GM23338 (cell line): ENCODE measurements around the gene STX8.

Experiments
- POLR2AphosphoS5 ChIP-seq: IDR thresholded peaks from 2 replicates; pipeline ENCODE4 v1.6.1; 2016; ENCODE audit warnings: antibody characterized with exemption, low read depth
- TF ChIP-seq, protein P1 (sequence below), 2 experiments: fragments of 200-600 bp in 1 of 2; sonication (generic) in 1 of 2; conservative IDR thresholded peaks; 2 replicates each; pipeline versions ENCODE4 v1.5.1 to v1.6.1; 2016 to 2017; ENCODE audit warnings: antibody characterized with exemption in 2 of 2, low read depth in 2 of 2, mild to moderate bottlenecking in 2 of 2, moderate library complexity in 1 of 2

GRCh38 chr17:9219631-9220397 lies 355.8 kb downstream of the STX8 start:
- TF ChIP-seq, protein P1, sequence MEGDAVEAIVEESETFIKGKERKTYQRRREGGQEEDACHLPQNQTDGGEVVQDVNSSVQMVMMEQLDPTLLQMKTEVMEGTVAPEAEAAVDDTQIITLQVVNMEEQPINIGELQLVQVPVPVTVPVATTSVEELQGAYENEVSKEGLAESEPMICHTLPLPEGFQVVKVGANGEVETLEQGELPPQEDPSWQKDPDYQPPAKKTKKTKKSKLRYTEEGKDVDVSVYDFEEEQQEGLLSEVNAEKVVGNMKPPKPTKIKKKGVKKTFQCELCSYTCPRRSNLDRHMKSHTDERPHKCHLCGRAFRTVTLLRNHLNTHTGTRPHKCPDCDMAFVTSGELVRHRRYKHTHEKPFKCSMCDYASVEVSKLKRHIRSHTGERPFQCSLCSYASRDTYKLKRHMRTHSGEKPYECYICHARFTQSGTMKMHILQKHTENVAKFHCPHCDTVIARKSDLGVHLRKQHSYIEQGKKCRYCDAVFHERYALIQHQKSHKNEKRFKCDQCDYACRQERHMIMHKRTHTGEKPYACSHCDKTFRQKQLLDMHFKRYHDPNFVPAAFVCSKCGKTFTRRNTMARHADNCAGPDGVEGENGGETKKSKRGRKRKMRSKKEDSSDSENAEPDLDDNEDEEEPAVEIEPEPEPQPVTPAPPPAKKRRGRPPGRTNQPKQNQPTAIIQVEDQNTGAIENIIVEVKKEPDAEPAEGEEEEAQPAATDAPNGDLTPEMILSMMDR (conservative IDR thresholded peaks at IDR 0.05; ENCODE audit: low read depth in 2 of 2) = no peak
- TF ChIP-seq POLR2AphosphoS5 = no peak
